Effector memory CD4-positive, alpha-beta T cell (primary cell): ENCODE measurements around the gene CSAG3.
"Not testable (repeated sequence)": the region's sequence is repeated elsewhere in the genome, so short reads cannot be mapped to it uniquely, and the experiment has no call there.

Source experiments
- DNase-seq, 3 donors: peaks; one replicate each; pipeline ENCODE4 v3.0.0-alpha.2; 2020
- H3K27ac ChIP-seq: 2 replicates; pipeline ENCODE4 v1.7.0; 2013; ENCODE audit warnings: mild to moderate bottlenecking, low read length, moderate library complexity; ENCODE audit not compliant: insufficient read depth, poor library complexity, severe bottlenecking
- H3K27me3 ChIP-seq: replicated peaks from 2 replicates; pipeline ENCODE4 v1.7.0; 2013; ENCODE audit warnings: mild to moderate bottlenecking, low read length; ENCODE audit not compliant: insufficient read depth, control insufficient read depth, poor library complexity, severe bottlenecking
- H3K36me3 ChIP-seq: 2 replicates; pipeline ENCODE4 v1.7.0; 2013; ENCODE audit warnings: mild to moderate bottlenecking, low read length, moderate library complexity; ENCODE audit not compliant: control insufficient read depth, insufficient read depth
- H3K4me1 ChIP-seq: 2 replicates; pipeline ENCODE4 v1.7.0; 2013; ENCODE audit warnings: low read length, mild to moderate bottlenecking; ENCODE audit not compliant: control insufficient read depth, insufficient read depth, poor library complexity, severe bottlenecking
- H3K4me3 ChIP-seq: 2 replicates; pipeline ENCODE4 v1.7.0; 2013; ENCODE audit warnings: low read length, low read depth, mild to moderate bottlenecking; ENCODE audit not compliant: insufficient read depth, poor library complexity, severe bottlenecking
- H3K9me3 ChIP-seq: 2 replicates; pipeline ENCODE4 v1.7.0; 2013; ENCODE audit warnings: mild to moderate bottlenecking, low read length, moderate library complexity; ENCODE audit not compliant: control insufficient read depth
- total RNA-seq, 3 donors: gene quantifications; one replicate each; lab custom pipeline; 2026; lab: John Stamatoyannopoulos, UW

The CSAG3 gene
- total RNA-seq, result 0 reads per million in 3 donors

- not testable (repeated sequence) for H3K9me3 ChIP-seq, DNase-seq, H3K27me3 ChIP-seq, H3K4me1 ChIP-seq, H3K36me3 ChIP-seq, H3K4me3 ChIP-seq, H3K27ac ChIP-seq
Observed at GRCh38 chrX:152758918-152759317, at the start of gene CSAG3. CSAG3 (plus strand) TSS chrX:152759218.

GRCh38 chrX:152713195-152713594 is 45.8 kb upstream of the CSAG3 start:
- H3K9me3 ChIP-seq, H3K4me1 ChIP-seq, H3K36me3 ChIP-seq, H3K4me3 ChIP-seq, H3K27me3 ChIP-seq, H3K27ac ChIP-seq, DNase-seq: not testable (repeated sequence)

GRCh38 chrX:152713815-152714787 is 44.9 kb upstream of the CSAG3 start, which contains the start of gene MAGEA2B:
MAGEA2B (plus strand) TSS chrX:152714628; CDS start chrX:152717107, 2,479 bp downstream.
- not testable (repeated sequence) for H3K9me3 ChIP-seq, H3K36me3 ChIP-seq, H3K27me3 ChIP-seq, H3K4me3 ChIP-seq, H3K27ac ChIP-seq, DNase-seq, H3K4me1 ChIP-seq

GRCh38 chrX:152725409-152725808 is 33.6 kb upstream of the CSAG3 start:
- Histone ChIP-seq H3K4me1 (no peaks in the 10 kb centered on the region), H3K27me3 (no peaks in the 10 kb centered on the region), H3K4me3 (no peak overlapping the region), H3K36me3 (no peaks in the 10 kb centered on the region), H3K27ac (no peak overlapping the region), H3K9me3 (no peaks in the 10 kb centered on the region)
- DNase-seq, result no peak

- Histone ChIP-seq H3K4me1 (no peaks in the 10 kb centered on the region), H3K27me3 (no peaks in the 10 kb centered on the region), H3K27ac (no peak within 1 kb of the TSS), H3K9me3 (no peaks in the 10 kb centered on the region), H3K36me3 (no peaks in the 10 kb centered on the region), H3K4me3 (no peak within 1 kb of the TSS)
- no peak for DNase-seq
Observed at GRCh38 chrX:152733261-152733975, 25.6 kb upstream of the CSAG3 start, which contains the start of the genes CSAG1 and MAGEA12. CSAG1 (minus strand) TSS chrX:152733721; CDS start chrX:152732460, 1,261 bp downstream. MAGEA12 (plus strand) TSS chrX:152733757; CDS start chrX:152736162, 2,405 bp downstream.

- H3K27me3 ChIP-seq, H3K36me3 ChIP-seq: not testable (repeated sequence)
Observed at GRCh38 chrX:152734143-152734858, 24.7 kb upstream of the CSAG3 start.

GRCh38 chrX:152735101-152735500 is 23.9 kb upstream of the CSAG3 start:
- H3K36me3 ChIP-seq, result no peaks in the 10 kb centered on the region
- H3K27ac ChIP-seq, result no peak overlapping the region
- no peak overlapping the region for H3K4me3 ChIP-seq
- no peak for DNase-seq
- H3K4me1 ChIP-seq, result no peaks in the 10 kb centered on the region
- H3K27me3 ChIP-seq, result no peaks in the 10 kb centered on the region
- no peaks in the 10 kb centered on the region for H3K9me3 ChIP-seq

More at GRCh38 chrX:152734143-152734858, 24.7 kb upstream of the CSAG3 start:
- H3K4me1 ChIP-seq, H3K4me3 ChIP-seq, H3K27ac ChIP-seq, DNase-seq, H3K9me3 ChIP-seq: not testable (repeated sequence)

- Histone ChIP-seq H3K4me1 (no peaks in the 10 kb centered on the region), H3K27ac (no peak overlapping the region), H3K27me3 (no peaks in the 10 kb centered on the region), H3K36me3 (no peaks in the 10 kb centered on the region), H3K4me3 (no peak overlapping the region), H3K9me3 (no peaks in the 10 kb centered on the region)
- DNase-seq, result no peak
Observed at GRCh38 chrX:152735860-152736511, 23.0 kb upstream of the CSAG3 start.

- H3K36me3 ChIP-seq, H3K27me3 ChIP-seq, H3K4me3 ChIP-seq, H3K9me3 ChIP-seq, H3K4me1 ChIP-seq, DNase-seq, H3K27ac ChIP-seq: not testable (repeated sequence)
Observed at GRCh38 chrX:152736528-152736927, 22.5 kb upstream of the CSAG3 start.
